Spleen (tissue), 11 donors: ENCODE measurements around the gene CAMTA1. TPM values are rescaled to one million over a fixed set of nuclear protein-coding genes. Genes with fewer than 3 reads are reported as not detected.

Source experiments
- DNase-seq: peaks from one replicate; pipeline ENCODE4 v3.0.0-alpha.2; 2020
- H3K27ac ChIP-seq, 8 donors: fragments of 200-600 bp; sonication (generic) in 7 of 8; 1 replicate in 4 of 8; 2 replicates in 4 of 8; pipeline versions ENCODE4 v1.5.0 to v1.8.0; 2016 to 2021; ENCODE audit warnings: inconsistent platforms in 4 of 8, mild to moderate bottlenecking in 4 of 8, moderate library complexity in 1 of 8
- H3K27me3 ChIP-seq, 7 donors: fragments of 200-600 bp; sonication (generic) in 6 of 7; replicated peaks in 1 of 7; 1 replicate in 4 of 7; 2 replicates in 3 of 7; pipeline versions ENCODE4 v1.5.0 to v1.8.0; 2016 to 2021; ENCODE audit warnings: inconsistent platforms in 3 of 7, mild to moderate bottlenecking in 1 of 7
- H3K36me3 ChIP-seq, 6 donors: fragments of 200-600 bp; sonication (generic) in 5 of 6; 1 replicate in 4 of 6; 2 replicates in 2 of 6; pipeline versions ENCODE4 v1.5.0 to v1.8.0; 2016 to 2021; ENCODE audit warnings: inconsistent platforms in 2 of 6
- H3K4me1 ChIP-seq, 6 donors: fragments of 200-600 bp; sonication (generic) in 5 of 6; 1 replicate in 3 of 6; 2 replicates in 3 of 6; pipeline versions ENCODE4 v1.5.0 to v1.8.0; 2016 to 2021; ENCODE audit warnings: inconsistent platforms in 3 of 6
- H3K4me3 ChIP-seq, 8 donors: fragments of 200-600 bp; sonication (generic) in 7 of 8; 1 replicate in 4 of 8; 2 replicates in 4 of 8; pipeline versions ENCODE4 v1.5.0 to v1.8.0; 2016 to 2021; ENCODE audit warnings: inconsistent platforms in 4 of 8, mild to moderate bottlenecking in 4 of 8, moderate library complexity in 2 of 8
- H3K9me3 ChIP-seq, 8 donors: fragments of 200-600 bp; sonication (generic) in 7 of 8; 1 replicate in 4 of 8; 2 replicates in 4 of 8; pipeline versions ENCODE4 v1.5.0 to v1.8.0; 2016 to 2021; ENCODE audit warnings: inconsistent platforms in 4 of 8
- POLR2A ChIP-seq, 3 donors: fragments of 450-650 bp; IDR thresholded peaks; one replicate each; pipeline ENCODE4 v1.5.1; 2017; ENCODE audit warnings: antibody characterized with exemption in 3 of 3, mild to moderate bottlenecking in 1 of 3
- POLR2AphosphoS5 ChIP-seq, 3 donors: sonication (generic); formaldehyde crosslinking; IDR thresholded peaks; one replicate each; pipeline ENCODE4 v1.5.1; 2017; ENCODE audit warnings: antibody characterized with exemption in 3 of 3
- WGBS, 5 donors: extraction: QIAGEN DNeasy Blood & Tissue Kit in 3 of 5; methylation state at CpG; one replicate each; pipeline versions ENCODE4 v1.1.5 to v1.1.7; 2013 to 2018; 5-methylcytosine and 5-hydroxymethylcytosine counted together
- intact Hi-C: fragments of 100-400 bp; cut with DNase I; formaldehyde crosslinking; loops from one replicate; pipeline ENCODE4 v1.15.0; 2023; ENCODE audit warnings: low total_unique reads
- polyA plus RNA-seq, 3 donors: library from polyadenylated mRNA; stranded (reverse); fragments of 200-250 nt; gene quantifications; one replicate each; pipeline ENCODE4 v1.2.1, GENCODE V29; 2013
- total RNA-seq, 7 donors: library from RNA; depleted of rRNA in 3 of 7; stranded (reverse); fragments of >200 nt in 3 of 7; fragmentation: NEBNext Ultra II Directional in 4 of 7; extraction: Animal tissue kit (Norgen Biotek cat#: 25700) in 4 of 7; gene quantifications; one replicate each; pipeline versions ENCODE4 v1.1.0 to v1.2.1, GENCODE V29; 2016 to 2021
- TF ChIP-seq, protein P1 (sequence below), 11 experiments: fragments of 200-600 bp in 7 of 11; fragments of 450-650 bp in 4 of 11; sonication (generic) in 4 of 11; IDR thresholded peaks in 8 of 11; conservative IDR thresholded peaks in 3 of 11; 1 replicate in 7 of 11; 2 replicates in 4 of 11; pipeline versions ENCODE4 v1.4.0 to v1.8.0; 2016 to 2021; ENCODE audit warnings: antibody characterized with exemption in 11 of 11, inconsistent platforms in 4 of 11, mild to moderate bottlenecking in 1 of 11
- donor health status: healthy with polysubstance abuse.
- donor health status: DM: no; HTN: no; CAD: no; lungs with moderate emphysema.
- donor health status: DM: no; HTN: no; CAD: no.
- donor health status: Bipolar disorder and iron deficiency.
- donor health status: healthy.
- donor health status: DM: no; HTN: no; CAD: no.
- donor health status: DM: yes; HTN: yes; CAD: no.

The CAMTA1 gene
- total and polyA plus RNA-seq, 10 donors = 53.0 to 106 (median 77.3) TPM

DNA sequence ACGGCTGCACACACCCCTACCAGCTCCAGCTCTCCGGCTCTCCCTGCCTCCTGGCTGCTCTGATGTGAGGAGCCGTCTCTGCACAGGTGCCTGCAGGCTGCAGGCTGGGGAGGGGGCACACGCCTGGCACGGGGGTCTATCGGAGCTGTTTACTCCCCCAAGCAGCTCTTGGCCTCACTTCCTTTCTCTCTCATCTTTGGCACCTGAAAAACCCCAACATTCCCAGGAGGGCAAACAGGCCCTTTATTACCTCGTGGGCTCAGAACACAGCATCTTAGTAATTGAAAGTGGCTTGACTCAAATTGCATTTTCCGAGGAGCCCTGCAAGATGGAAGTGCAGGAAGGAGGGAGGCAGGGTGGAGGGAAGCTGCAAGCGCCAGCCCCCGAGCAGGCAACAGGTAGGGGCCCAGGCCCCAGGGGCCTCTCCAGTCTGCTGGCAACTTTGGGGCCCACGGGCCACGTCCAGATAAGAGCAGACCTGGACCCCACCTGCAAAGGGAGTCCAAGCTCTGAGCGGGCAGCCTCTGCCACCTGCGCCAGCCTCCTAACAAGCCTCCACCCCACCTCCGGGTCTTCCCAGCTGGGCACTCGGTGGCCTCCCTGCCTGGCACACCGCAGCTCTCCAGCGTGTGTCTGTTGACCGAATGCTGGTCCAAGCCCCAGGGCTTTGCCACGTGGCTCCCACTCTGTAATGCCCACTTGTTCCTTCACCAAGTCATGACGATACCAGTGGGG, 722.2 kb downstream of the CAMTA1 start:
- TF ChIP-seq POLR2A (IDR thresholded peaks at IDR 0.05) (no peak), POLR2AphosphoS5 (IDR thresholded peaks at IDR 0.05) (no peak)
- TF ChIP-seq, protein P1, sequence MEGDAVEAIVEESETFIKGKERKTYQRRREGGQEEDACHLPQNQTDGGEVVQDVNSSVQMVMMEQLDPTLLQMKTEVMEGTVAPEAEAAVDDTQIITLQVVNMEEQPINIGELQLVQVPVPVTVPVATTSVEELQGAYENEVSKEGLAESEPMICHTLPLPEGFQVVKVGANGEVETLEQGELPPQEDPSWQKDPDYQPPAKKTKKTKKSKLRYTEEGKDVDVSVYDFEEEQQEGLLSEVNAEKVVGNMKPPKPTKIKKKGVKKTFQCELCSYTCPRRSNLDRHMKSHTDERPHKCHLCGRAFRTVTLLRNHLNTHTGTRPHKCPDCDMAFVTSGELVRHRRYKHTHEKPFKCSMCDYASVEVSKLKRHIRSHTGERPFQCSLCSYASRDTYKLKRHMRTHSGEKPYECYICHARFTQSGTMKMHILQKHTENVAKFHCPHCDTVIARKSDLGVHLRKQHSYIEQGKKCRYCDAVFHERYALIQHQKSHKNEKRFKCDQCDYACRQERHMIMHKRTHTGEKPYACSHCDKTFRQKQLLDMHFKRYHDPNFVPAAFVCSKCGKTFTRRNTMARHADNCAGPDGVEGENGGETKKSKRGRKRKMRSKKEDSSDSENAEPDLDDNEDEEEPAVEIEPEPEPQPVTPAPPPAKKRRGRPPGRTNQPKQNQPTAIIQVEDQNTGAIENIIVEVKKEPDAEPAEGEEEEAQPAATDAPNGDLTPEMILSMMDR (IDR thresholded peaks at IDR 0.05 in 8 of 11, conservative IDR thresholded peaks at IDR 0.05 in 3 of 11) = no peak
- Histone ChIP-seq H3K4me1 (peaks cover 0 to 4% (median 2%) of the 10 kb centered on the region in 6 donors), H3K4me3 (no peak overlapping the region), H3K9me3 (no peaks in the 10 kb centered on the region), H3K36me3 (no peaks in the 10 kb centered on the region), H3K27ac (no peak overlapping the region), H3K27me3 (peaks cover 0 to 37% (median 0%) of the 10 kb centered on the region in 7 donors)
- 86 to 91% (median 89%) methylated on average over 20 to 21 of the region's 21 CpGs for WGBS, 5 donors
- intact Hi-C loops = no loop called here
- no peak for DNase-seq

DNA sequence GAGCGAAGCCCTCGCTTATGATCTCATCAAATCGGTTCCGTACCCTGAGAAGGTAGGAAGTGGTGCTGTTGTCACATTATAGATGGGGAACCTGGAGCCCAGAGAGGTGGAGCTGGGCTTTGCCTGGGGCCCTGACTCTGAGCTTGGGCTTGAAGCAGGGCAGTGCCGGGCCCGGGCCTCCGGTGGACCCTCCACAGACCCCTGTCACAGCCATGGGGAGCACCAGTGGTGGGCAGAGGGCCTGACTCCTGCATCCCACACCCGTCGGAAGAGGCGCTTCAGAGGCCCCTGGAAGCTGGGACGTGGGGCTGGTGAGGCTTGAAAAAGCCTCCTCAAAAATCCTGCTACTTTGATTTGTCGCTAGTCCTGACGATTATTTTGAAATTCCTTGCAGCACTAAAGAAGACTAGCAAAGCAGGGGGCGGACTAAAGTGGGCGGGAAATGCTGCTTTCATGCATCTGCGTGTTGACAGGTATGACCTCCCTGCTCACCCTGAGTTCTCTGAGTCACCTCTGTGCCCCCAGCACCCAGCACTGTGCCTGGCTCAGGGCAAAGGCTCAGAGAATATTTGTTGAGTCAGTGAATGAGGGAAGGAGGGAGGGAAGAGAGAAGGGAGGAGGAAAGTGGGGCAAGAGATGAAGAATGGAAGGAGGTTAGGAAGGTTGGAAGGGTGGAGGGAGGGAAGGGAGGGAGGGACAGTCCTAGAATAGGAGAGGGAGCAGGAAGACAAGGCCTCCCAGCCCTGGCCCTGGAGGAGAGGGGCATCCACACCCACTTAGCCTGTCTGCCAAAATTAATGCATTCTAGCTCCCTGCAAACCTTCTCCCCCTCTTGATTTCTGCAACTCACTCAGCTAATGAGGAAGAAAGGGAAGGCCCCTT, 723.0 kb downstream of the CAMTA1 start:
- Histone ChIP-seq H3K4me1 (no peaks in the 10 kb centered on the region), H3K27ac (peak overlapping the region in 1 of 8 donors; percentile 4), H3K9me3 (no peaks in the 10 kb centered on the region), H3K36me3 (no peaks in the 10 kb centered on the region), H3K4me3 (no peak overlapping the region), H3K27me3 (peaks cover 0 to 37% (median 0%) of the 10 kb centered on the region in 7 donors)
- DNase-seq = no peak
- TF ChIP-seq, protein P1 (IDR thresholded peaks at IDR 0.05 in 8 of 11, conservative IDR thresholded peaks at IDR 0.05 in 3 of 11) = no peak
- TF ChIP-seq POLR2AphosphoS5 (IDR thresholded peaks at IDR 0.05) = no peak
- no peak for TF ChIP-seq POLR2A (IDR thresholded peaks at IDR 0.05)
- intact Hi-C loops = no loop called here
- 85 to 94% (median 91%) methylated on average over 15 to 16 of the region's 16 CpGs for WGBS, 5 donors

DNA sequence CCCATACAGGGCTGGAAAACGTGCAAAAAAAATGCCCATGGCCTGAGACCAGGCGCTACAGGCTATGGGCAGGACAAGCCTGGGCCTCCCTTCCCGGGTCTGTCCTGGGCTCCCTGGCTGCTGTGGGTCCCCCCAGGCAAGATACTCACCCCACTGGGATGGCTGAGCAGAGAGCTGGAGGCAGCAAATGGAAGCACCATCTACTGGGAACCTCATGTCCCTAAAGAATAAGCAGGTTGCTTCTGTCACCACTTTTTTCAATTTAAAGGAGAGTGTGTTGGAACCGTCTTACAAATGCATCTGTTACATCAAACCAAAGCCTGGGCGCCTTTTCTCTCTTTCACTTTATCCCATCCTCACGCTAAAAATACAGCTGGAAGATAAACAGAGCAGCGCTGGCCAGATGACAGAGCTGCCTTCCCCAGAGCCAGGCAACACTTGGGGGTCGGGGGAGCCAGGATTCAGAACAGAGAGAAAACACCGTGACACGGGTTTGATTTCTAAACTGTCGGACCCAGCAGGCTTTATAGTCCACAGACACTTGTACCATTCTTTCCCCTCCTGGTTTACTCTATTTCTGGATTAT, 723.8 kb downstream of the CAMTA1 start:
- DNase-seq = no peak
- H3K36me3 ChIP-seq = no peaks in the 10 kb centered on the region
- no peaks in the 10 kb centered on the region for H3K9me3 ChIP-seq
- no peaks in the 10 kb centered on the region for H3K4me1 ChIP-seq
- WGBS, 5 donors = 73 to 83% (median 80%) methylated on average over 11 of the region's 11 CpGs
- H3K27me3 ChIP-seq = peaks cover 0 to 31% (median 0%) of the 10 kb centered on the region in 7 donors
- TF ChIP-seq POLR2A (IDR thresholded peaks at IDR 0.05) (no peak), POLR2AphosphoS5 (IDR thresholded peaks at IDR 0.05) (no peak)
- TF ChIP-seq, protein P1 (IDR thresholded peaks at IDR 0.05 in 8 of 11, conservative IDR thresholded peaks at IDR 0.05 in 3 of 11) = no peak
- intact Hi-C loops = no loop called here
- H3K27ac ChIP-seq = peak overlapping the region in 1 of 8 donors; percentile 4
- no peak overlapping the region for H3K4me3 ChIP-seq
